Testis (tissue), 2 donors: Measurements from ENCODE around the gene GPR135.

Experiments used
- CTCF ChIP-seq, 3 experiments: fragments of 450-650 bp in 2 of 3; fragments of 200-600 bp in 1 of 3; sonication (generic) in 1 of 3; IDR thresholded peaks; one replicate each; pipeline ENCODE4 v1.5.1; 2016 to 2019; ENCODE audit warnings: antibody characterized with exemption in 3 of 3, mild to moderate bottlenecking in 2 of 3, moderate library complexity in 1 of 3
- POLR2A ChIP-seq: fragments of 450-650 bp; IDR thresholded peaks from one replicate; pipeline ENCODE4 v1.6.1; 2017; ENCODE audit warnings: antibody characterized with exemption, mild to moderate bottlenecking, moderate library complexity

GRCh38 chr14:59510966-59511365, 45.8 kb upstream of the GPR135 start:
- TF ChIP-seq CTCF (IDR thresholded peaks at IDR 0.05) (no peak), POLR2A (no peak)
